ENCODE results near the gene FNDC1. TPM values are rescaled to one million over a fixed set of nuclear protein-coding genes. Genes with fewer than 3 reads are reported as not detected.

The FNDC1 gene
- total RNA-seq, result 0.20 and 0.37 TPM in 2 replicates

DNA sequence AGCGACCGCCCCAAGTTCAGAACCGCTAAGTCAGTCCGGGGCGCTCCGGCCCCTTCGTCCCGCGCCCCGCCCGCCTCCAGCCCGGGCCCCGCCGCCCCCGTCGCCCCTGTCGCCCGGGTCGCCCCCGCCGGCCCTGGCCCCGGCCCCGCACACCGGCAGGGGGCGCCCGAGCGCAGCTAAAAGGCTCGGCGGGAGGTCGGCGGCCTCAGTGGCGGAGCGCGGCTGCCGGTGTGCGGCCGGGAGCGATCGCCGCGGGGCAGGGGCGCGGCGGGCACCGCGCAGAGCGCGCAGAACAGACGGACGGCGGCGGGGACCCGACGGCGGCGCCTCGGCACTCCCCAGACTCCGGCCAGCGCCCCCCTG lies at the start of gene FNDC1:
Gene FNDC1, plus strand, starts transcription at position 208 of the 363 bp plus-strand sequence. CDS start 197 bp downstream, outside the sequence.

Other genes starting within 250 kb of the FNDC1 start
- gene RSPH3, start 169.2 kb upstream of the FNDC1 start, total RNA-seq, result 4.0 and 6.1 TPM in 2 replicates
- gene TAGAP, start 124.4 kb upstream of the FNDC1 start, total RNA-seq, result not detected in 2 replicates

All from subcutaneous preadipocyte (primary cell).